Retina (tissue), 1 donor: ENCODE measurements around the gene SLC28A1.
"Not testable (repeated sequence)": the region's sequence is repeated elsewhere in the genome, so short reads cannot be mapped to it uniquely, and the experiment has no call there.

ENCODE experiments used
- DNase-seq: peaks from one replicate; pipeline ENCODE4 v3.0.0-alpha.2; 2016

Gene SLC28A1

GRCh38 chr15:84863565-84864443 is 20.7 kb upstream of the SLC28A1 start:
- DNase-seq = no peak

GRCh38 chr15:84864444-84864795 is 20.0 kb upstream of the SLC28A1 start:
- no peak for DNase-seq

DNA sequence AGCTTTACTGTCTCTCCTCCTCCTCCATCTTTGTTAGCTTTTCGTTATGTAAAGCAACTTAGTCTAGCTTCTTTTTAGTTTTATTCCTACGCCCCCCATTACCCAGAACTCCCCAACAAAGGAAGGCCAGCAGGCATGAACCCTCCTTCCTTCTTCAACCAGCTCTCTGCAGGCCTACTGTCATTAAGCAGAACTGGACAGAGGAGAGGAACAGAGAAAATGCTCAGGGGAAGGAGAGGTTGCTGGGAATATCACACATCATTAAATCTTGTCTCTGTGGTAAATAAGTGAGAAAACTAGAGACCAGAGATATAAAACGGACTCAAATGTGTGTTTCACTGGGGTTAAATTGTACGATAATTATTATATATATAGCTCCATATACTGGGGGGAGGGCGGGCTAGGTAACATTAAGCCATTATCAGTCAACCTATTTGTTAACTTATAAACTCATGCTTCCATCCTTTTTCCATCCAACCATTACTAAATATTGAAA is 19.3 kb upstream of the SLC28A1 start:
- DNase-seq = no peak

DNA sequence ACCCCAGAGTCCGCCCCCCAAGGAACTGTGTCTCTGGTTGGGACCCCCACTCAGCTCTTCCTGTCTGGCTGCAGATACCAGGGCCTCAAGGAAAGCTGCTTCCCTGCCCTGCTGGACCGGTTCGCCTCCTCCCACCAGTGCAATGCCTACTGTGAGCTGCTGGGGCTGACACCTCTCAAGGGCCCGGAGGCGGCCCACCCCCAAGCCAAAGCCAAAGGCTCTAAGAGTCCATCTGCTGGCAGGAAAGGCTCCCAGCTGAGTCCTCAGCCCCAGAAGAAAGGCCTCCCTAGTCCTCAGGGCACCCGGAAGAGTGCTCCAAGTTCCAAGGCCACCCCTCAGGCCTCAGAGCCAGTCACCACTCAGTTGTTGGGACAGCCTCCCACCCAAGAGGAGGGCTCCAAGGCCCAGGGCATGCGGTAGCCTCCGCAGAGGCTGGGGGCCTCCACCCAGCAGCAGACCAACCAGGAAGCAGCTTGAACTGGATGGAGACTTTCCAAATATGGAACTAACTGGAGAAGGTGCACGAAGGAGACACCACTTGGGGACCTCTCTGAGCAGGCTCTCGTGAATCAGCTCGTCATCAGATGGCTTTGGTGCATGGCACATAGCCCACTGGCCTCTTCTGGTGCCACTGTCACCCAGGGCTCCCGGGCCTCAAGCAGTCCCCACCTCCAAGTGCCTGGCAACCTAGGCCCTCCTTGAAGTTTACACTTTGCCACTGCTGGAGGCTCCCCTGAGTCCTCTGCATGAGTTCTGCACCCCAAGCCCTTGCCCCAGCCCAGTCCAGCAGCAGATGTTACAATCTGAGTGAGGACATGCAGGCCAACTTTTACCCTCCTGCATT is 16.2 kb upstream of the SLC28A1 start:
- DNase-seq = no peak

GRCh38 chr15:84869510-84869909 is 15.0 kb upstream of the SLC28A1 start:
- DNase-seq = no peak

GRCh38 chr15:84871428-84871985 is 13.0 kb upstream of the SLC28A1 start:
- no peak for DNase-seq

DNA sequence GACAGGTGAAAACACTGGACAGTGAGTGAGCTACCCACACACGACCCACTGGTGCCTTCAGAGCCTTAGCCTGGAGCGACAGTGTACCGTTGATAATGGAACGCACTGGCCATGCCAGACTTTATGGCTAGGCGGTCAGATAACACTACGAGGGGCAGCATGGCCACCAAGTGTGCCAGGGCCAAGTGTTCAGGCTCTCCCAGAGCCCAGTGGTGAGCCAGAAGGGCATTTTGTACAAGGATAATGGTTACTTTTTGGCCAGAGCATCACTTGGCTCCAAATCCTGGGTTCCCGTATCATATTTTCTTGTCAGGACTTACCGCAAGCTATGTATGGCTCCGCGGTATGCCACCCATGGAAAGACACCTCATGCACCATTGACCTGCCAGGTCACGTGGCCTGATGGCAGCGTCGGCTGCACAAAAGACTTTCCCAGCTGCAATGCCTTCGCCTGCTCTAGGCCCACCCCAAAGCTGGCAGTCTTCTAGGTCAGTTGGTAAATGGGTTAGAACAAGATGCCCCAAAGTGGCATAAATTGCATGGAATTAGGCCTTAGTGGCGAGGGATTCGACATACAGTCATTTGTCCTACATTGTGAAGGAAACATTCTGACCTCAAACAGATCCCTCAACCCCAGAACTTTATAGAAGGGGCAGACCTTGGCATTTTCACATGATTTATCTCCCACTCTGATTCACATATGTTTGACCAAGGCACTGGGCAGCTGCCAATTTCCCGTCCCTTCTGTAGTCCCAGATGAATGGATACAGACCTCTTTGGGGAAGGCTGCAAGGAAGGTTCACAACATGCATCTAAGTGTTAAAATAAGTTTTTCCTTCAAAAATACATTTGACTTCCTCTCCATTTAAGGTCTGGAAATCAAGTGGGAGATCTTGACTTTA is 12.2 kb upstream of the SLC28A1 start:
- no peak for DNase-seq

DNA sequence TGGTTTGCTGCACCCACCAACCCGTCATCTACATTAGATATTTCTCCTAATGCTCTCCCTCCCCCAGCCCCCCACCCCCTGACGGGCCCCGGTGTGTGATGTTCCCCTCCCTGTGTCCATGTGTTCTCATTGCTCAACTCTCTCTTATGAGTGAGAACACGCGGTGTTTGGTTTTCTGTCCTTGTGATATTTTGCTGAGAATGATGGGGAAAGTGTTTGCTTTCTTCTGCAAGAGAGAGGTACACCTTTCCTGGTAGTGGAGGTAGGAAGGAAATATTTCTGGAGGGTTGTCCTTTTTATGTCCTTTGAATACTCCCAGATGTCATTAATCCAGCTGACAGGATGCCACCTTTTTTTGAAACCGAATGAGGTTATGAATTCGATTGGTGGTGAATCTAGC is 10.5 kb upstream of the SLC28A1 start:
- no peak for DNase-seq

- no peak for DNase-seq
Measured at GRCh38 chr15:84874981-84875699, 9.3 kb upstream of the SLC28A1 start.

DNA sequence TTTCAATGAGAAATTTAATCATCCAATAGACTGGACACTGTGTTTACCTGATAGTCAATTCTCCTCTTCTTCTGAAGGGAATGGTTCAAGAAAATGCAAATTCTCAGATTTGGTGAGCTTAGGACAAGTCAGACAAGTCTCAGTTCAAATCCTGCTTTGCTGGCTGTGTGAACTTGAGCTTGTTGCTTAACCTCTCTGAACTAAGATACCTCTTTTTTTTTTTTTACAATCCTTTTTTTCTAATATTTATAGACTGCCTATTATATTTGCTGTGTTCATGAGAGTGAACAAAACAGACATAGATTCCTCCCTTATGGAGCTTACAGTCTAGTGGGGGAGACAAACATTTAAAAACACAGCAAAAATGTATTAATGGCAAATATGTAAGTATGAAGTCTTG is 8.2 kb upstream of the SLC28A1 start:
- no peak for DNase-seq

- not testable (repeated sequence) for DNase-seq
Measured at GRCh38 chr15:84877701-84878100, 6.8 kb upstream of the SLC28A1 start.

DNA sequence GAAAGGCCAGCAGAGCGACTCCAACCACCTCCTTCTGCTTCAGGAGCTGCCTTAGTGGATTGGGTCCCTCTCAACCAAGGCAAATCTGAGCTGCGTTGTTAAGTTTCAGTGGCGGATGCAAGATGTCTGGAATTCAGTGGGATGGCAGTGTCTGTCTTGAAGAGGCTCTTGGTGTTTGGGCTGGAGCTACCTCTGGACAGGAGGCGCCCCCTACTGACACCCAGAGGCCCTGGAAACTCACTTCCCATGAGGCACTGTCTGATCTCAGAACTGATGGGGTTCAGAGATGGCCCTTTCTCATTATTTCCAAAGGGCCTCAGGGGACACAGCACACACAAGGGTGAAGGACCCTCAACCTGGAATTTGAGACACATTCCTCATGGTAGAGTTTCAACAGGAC is 6.0 kb upstream of the SLC28A1 start:
- DNase-seq = peak; percentile 55

GRCh38 chr15:84879088-84879780 is 5.2 kb upstream of the SLC28A1 start:
- no peak for DNase-seq

GRCh38 chr15:84880007-84880406 is 4.5 kb upstream of the SLC28A1 start:
- DNase-seq = no peak

GRCh38 chr15:84880822-84881519 is 3.5 kb upstream of the SLC28A1 start:
- no peak for DNase-seq

DNA sequence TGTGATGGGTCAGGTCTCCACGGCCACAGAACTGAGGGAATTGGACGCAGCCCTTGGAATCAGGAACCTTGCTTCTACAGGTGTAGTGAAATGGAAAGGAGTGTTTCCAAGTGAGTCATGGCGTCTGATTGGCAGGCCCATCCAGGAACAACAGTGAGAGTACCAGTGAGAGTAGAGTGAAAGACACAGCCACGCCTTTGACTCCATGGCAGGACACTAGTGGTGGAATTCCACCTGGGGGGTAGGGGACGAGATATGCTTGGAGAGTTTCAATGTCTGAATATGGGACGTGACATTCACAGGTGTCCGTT is 3.0 kb upstream of the SLC28A1 start:
- DNase-seq = no peak

- no peak for DNase-seq
Measured at GRCh38 chr15:84883466-84883865, 996 bp upstream of the SLC28A1 start.

DNA sequence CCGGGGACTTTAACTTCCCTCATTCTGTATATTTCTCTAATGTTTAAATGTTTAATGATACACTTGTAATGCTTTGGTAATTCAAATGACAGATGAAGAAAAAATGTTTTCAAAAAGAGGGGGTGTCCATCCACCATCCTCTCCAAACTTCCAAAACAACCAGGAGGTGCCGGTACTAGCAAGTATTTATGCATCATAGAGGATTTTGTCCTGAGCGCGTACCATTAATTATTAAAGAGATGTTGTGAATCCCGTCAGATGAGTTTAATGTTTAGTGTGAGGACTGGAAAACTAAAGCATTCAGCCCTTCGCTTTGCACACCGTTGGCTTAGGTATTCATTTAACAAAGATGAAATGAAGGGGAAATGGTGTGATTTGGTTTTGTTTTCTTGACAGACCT is 1.3 kb downstream of the SLC28A1 start:
- DNase-seq = peak; percentile 36

DNA sequence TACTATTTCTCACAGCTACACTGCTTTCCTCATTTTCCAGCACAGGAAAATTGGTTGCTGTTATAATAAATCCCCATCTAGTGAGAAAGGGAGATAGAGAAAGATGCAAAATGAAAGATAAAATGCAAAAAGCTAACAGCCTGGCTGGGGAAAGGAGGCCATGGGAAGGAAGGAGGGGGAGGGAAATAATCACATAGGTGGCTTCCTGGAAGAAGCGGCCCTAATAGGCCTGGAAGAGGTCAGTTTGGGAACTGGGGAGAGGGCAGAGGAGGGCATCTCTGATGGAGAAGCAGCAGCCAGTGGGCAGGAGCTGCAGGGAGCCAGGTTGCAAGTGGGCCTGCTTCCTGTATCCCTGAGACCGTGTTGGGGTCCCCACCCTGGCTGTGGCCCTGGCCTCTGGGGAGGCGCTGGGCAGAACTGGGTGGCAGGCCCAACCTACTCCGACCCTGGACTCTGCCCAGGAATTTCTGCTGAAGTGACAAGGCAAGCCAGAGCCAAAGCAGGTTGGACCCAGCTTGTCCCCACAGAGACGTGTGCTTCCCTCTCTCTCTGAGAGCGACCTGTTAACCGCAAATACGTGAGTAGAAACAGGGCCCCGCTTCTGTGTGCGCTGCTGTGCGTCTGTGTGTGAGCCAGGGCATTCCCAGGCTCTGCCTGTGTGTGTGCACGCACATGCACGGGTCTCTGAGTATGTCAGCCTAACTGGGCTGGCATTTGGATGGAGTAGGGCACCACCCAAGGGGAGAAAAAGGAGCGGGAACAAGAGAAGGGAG is 1.9 kb downstream of the SLC28A1 start:
- no peak for DNase-seq

DNA sequence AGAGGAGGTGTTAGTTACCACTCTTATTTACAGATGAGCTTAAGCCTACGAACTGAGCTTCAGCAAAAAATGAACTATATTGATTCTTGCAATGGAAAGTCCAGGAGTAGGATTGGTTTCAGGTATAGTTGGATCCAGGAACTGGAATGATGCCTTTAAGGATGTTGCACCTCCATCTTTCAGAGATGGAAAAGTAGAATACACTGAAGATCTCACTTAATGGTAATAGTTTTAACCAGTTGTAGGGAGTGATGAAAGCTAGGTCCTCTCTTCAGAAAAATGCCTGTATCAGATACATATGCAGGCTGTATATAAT is 2.5 kb downstream of the SLC28A1 start:
- DNase-seq = no peak
